COLO829 (cell line): ENCODE results near the gene IDI1.
"Not testable (repeated sequence)": the region's sequence is repeated elsewhere in the genome, so short reads cannot be mapped to it uniquely, and the experiment has no call there.

Source experiments
- DNase-seq: peaks from one replicate; pipeline ENCODE4 v3.0.0; 2012; ENCODE audit warnings: low spot score

The IDI1 gene

DNA sequence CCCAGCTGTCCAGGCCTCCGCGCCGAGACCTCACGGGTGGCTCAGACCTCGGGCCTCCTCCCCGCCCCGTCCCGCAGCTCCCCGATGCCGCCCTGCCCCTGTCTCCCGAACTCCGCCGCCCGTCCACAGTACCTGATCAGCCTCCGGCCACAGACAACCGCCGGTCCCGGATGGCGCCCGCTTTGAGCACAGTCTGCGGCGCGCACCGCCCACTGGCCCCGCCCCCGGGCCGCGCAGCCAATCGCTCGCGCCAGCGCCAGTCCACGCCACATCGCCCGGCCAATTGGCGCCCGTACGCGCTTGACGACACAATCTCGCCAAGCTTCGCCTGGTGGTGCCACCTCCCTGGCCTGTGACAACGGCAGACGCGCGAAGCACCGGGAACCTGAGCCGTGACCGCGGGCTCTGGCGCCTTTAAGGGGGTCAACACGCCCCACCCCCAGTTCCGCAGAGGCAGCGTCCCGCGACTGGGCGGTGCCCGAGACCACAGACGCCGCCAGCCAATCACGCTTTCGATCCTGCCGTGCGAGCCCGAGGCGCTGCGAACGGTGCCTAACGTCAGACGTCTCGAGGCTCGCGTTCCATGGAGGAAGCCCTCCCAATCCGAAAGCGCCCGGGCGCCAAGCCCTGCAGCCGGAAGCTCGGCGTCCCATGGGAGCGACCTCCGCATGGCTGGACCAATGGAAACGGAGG is at the start of gene IDI1:
Gene IDI1 (minus strand): TSS at position 388 of the 693 bp plus-strand sequence. CDS start 116 bp downstream, at position 272.
- DNase-seq = peak; percentile 94

DNA sequence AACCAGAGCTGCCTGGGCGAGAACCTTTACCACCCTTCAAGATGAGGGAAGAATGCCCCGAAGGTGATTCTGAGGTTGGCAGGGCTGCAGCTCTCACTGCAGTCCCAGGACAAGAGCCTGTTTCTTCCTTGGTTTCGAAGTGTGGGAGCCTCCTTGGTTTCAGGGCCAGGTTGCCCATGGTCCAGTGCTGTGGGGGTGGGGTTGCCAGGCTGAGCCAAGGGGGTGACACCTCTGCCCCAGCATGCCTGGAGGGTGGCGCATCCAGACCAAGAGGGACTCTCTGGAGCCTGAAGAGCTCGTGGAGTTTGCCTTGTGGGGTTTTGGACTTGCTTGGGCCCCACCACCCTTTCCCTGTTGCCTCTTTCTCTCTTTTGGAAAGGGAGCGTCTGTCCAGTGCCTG is 48.5 kb upstream of the IDI1 start:
- no peak for DNase-seq

DNA sequence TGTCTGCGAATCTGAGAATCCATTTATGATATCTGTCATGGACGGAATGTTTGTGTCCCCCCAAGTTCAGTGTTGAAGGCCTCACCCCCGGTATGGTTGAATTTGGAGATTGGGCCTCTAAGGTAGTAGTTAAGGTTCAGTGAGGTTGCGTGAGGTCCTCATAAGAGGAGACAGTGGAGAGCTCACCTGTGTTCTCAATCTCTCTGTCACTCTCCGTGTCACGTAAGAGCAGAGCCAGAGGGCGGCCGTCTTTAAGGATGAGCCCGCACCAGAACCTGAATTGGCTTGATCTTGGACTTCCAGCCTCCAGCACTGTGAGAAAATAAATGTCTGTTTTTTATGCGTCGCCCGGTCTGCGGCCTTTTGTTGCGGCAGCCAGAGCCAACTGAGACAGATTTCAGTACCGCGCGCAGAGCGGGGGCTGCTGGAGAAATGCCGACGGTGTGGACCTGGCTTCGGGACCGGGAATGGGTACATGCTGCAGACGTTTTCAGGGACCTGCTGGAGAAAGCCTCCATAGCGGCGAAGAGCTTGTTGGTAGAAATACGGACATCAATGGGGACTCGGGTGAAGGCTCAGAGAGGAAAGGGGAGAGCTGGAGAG is 47.5 kb upstream of the IDI1 start:
- DNase-seq = no peak

DNA sequence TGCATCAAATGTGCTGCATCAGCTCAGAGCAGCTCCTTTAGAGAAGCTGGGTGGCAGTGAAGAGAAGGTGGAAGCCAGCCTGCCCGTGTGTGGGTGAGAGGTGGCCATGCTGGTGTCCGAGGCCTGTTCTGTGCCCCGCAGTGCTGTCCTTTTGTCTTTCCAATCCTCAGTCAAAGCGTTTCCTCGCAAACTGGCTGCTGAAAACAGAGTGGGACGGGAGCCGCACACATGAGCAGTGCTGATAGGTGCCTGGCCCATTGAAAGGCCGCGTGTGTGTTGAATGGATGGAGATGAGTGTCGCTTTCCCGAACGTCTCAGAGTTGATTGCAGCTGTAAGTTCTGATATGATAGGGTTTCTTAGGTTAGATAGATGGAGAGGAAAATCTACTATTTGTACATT is 46.6 kb upstream of the IDI1 start:
- no peak for DNase-seq

DNA sequence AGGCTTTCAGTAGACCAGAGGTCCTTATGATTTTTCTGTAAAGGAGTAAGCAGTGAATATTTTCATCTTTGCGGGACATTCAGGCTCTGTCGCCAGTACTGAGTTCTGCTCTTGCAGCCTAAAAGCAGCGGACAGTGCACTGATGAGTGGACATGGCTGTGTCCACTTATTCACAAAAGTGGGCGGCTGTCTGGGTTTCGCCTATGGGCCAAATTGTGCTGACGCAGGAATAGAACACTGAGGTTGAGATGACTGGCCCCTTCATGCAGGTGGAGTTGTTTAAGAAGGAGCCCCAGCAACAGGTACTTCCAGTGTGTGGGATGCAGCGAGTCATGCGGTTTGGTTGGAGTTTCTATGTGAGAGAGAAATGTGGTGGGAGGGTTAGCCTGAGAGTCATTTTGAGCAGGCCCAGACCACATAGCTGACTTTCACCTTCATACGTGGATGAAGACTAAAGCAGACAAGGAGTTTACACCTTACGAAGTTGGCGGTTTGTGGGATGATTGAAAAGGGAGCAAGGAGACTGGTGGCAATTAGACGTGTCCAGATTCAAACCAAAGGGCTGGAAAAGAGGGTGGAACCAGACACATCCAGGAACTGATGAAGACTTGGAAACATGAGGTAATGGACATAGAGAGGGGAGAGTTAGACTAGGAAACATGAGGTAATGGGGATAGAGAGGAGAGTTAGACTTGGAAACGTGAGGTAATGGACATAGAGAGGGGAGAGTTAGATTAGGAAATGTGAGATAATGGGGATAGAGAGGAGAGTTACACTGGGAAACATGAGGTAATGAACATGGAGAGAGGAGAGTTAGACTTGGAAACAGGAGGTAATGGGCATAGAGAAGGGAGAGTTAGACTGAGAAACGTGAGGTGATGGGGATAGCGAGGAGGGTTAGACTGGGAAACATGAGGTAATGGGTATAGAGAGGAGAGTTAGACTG is 45.5 kb upstream of the IDI1 start:
- no peak for DNase-seq

DNA sequence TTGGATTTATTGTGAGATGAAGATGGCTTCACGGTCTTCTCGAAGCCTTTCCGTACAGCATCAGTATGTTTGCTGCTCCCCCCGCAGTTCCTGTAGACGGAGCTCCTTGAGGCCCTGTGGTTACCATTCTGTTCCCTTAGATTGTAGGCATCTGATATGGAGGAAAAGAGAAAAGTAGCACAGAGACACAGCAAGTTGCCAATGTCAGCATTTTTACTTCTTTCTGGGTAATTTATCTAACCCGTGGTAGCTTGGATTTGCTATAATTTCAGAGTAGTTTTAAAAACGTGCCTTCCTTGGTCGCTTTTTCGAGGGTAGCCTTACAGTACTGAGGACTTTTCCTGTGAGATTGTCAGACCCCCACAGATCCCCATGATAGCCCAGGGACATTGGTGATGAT is 44.8 kb upstream of the IDI1 start:
- no peak for DNase-seq

DNA sequence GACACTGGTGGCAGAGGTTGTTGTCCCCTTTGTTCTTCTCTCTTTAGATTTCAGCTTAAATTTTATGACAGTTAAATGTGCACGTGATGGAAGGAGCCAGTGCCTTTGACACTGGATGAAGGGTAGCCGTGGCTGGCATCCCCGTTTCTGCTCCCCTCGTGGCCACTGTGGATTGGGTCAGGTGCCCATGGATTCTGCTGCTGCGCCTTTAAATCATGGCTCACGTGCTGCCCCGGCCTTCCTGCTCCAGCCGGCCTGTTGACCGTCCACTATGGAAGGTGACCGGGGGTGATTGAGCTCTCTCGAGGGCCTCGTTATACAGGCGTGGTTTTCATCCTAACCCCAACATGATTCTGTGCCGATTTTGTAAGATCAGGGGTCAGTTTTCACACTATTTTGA is 41.8 kb upstream of the IDI1 start:
- DNase-seq = no peak

DNA sequence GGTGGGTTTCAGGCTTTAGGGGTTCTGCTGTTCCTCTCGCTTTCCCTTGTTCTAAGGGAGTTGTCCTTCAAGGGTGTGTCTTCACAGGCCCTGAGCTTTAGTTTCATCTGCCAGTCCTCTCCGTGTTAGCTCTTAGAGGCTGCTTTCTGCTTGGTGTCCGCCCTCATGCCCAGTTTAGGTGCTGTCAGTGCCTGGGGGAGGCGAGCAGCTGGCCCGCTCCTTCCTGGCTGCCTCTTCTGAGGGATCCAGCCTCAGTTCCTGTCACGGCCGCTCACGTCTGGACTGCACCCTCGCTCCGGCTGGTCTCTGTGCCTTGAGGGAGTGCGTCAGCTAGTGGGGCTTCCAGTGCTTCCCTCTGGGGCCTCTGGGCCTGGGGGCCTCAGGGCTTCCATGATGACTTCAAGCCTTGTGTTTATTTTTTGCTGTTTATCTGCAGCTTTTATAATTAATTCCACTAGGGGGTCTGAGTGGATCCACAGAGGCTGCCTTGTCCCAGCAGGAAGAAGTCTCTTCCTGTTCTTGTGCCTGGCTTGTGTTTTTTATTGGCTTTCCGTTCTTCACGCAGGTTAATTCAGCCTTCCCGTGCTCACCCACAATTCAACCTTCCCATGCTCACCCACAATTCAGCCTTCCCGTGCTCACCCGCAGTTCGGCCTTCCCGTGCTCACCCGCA is 40.2 kb upstream of the IDI1 start:
- no peak for DNase-seq

DNA sequence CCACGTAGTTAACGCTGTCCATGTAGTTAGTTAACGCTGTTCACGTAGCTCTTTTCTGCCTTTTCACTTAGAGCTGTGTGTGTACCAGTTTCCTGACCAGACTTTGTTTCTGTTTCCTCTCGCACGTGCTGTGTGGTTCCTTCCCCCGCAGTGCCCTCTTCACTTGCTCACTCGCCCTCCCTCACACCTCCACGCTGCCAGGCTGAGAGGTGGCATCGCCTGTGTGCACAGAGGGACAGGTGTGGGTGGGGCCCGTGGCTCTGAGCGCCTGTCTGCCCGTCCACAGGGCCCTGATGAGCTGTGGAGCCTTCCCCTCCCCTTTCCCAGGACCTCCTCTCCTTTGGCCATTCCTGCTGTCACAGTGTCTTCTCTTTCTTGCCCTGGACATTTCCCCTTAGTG is 37.9 kb upstream of the IDI1 start:
- no peak for DNase-seq

DNA sequence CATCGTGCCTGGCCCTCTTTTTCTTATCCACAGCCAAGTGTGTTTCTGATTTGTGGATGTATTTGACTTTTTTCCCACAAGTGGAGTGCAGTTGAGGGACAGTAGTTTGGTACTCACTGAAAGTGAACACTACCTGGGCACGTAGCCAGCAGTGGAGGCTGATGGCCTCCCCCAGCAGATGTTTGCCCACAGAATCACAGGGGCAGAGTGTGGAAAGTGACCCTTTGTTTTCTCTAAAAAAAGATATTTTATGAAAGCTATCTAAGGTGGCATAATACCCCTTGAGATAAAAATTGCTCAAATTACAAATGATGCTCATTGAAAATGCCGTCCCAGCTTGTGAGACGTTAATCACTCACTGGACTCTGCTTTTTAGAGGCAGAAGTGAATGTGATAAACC is 36.3 kb upstream of the IDI1 start:
- no peak for DNase-seq

DNA sequence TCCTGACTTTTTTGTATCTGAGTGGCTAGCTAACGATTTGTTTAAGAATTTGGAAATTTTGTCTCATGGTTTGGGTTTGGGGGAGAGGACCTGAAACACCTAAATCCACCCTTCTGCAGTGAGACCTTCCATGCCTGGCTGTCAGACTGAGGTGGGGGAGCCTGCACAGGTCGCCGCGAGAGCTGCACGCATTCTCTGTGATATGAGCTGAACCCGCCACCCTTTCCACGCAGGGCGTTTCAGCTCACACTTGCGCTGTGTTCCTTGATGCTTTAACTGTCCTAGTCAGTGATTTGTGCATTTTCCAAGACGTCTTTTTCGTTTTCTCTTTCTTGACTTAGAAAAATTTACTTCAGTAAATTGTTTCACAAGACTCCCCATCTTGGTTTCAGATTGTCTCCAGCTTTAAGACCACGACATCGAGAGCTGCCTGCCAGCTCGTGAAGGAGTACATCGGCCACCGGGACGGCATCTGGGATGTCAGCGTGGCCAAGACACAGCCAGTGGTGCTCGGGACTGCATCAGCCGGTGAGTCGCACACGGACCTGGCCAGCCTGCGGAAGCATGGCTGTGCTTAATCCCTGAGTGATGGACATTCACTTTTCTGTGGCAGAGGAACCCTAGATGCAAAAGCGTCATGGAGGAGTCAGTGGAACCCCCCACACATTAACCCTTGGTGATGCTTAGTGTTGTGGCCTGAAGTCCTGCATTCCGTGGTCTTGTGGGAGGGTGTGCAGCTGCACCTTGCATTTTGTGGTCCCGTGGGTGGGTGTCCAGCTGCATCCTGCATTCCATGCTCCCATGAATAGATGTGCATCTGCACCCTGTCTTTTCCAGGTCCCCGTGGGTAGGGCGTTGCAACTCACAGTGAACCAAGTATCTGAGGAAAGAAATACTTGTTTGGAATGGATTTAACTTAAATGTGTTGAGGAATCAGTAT is 35.4 kb upstream of the IDI1 start:
- no peak for DNase-seq

DNA sequence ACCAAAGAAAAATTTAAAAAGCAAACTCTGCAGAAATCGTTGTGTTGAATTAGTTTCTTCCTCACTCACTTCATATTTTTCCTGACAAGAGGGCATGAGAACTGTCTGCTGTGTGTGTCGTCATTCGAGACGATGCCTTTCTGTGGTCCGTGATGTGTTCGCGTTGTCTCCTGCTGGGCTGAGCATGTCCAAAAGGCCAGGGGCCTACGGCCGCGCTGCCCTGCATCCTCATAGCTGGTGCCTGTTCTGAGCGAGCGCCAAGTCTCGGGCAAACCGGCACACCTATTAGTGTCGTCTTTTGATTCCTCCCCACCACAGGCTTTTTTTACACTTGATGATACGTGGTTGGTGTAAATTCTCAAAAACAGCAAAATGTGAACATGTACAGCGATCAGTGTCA is 34.7 kb upstream of the IDI1 start:
- DNase-seq = no peak

DNA sequence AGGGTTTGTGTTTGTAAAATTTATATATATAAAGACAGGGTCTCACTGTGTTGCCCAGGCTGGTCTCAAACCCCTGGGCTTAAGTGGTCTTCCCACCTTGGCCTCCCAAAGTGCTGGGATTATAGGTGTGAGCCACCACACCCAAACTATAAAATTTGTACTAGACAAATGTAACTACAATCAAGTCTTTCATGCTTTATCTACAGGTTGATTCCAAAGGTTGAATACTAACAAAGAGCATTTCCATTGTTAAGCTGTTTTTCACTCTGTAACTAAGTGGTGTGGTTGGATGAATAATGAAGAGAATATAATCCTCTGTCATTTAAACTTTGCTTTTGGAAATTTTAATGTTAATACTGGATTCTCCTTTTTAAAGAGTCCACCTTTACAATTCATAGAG is 29.7 kb upstream of the IDI1 start:
- no peak for DNase-seq

DNA sequence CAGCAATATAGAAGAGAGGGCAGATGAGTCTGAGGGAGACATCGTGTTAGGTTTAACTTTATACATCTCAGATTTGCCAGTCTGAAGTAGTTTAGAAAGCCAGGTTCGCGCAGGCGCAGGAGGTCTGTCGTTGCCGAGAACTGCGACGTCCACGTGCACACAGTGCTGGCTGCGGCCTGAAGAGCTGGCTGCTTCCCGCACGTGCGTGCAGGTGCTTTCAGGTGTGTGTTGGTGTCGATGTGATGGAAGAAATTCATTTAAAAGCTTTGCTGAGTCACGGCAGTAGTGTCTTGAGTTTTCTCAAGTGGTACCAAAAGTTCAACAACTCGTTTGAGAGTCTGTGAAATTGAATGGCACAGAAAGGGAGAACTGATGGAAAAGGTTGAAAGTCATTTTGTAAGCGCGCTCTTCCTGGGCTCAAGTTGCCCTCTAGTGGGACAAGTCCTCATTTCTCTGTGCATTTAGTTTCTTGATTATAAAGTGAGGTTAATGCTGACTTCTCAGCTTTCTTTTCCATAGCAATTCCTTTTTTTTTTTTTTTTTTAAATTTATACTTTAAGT is 25.9 kb upstream of the IDI1 start:
- DNase-seq = no peak

DNA sequence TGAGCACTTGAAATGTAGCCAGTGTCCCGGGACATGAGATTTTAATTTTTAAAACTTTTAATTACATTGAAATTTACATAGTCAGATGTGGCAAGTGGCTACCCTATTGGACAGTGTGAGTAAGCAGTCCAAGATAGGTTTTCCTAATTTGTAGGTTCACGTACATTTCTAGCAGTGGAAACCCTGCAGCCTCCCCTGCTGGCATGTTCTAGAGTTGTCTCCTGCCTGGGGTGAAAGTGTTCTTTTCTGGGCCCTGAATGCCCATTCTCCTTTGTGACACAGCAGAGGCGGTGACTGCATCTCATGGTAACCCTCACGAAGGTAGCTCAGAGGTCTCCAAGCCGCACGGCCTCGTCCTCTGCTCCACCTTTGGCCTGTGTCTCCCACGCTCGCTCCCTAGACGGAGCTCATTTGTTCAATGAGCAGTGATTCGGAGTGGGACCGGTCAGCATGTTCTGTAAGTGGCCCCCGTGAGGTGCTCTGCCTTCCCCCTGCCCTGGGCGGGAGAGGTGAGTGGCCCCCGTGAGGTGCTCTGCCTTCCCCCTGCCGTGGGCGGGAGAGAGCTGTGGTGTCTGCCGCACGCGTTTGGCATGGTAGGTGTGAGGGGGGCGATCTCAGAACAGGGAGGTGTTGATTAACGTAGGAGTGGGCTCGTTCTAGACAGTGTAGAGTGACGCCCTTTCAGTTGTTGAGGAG is 25.3 kb upstream of the IDI1 start:
- no peak for DNase-seq

DNA sequence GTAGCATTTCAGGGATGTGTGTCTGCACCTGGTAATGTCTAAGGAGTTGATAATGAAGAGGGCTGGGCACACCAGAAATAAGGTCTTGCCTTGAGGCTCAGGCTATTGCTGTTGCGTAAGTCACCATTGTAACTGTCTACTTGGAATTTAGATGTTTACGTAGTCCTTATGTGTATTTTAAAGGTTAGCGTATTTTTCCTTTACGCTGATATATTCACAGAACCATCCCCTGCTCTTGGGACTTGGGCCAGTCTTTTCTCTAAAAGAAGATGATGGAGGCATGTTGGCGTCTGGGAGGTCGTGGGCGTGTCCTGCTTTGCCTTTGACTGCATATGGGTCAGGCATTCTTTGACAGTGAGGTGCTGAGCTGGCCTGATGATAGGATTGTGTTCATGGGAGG is 22.0 kb upstream of the IDI1 start:
- no peak for DNase-seq

DNA sequence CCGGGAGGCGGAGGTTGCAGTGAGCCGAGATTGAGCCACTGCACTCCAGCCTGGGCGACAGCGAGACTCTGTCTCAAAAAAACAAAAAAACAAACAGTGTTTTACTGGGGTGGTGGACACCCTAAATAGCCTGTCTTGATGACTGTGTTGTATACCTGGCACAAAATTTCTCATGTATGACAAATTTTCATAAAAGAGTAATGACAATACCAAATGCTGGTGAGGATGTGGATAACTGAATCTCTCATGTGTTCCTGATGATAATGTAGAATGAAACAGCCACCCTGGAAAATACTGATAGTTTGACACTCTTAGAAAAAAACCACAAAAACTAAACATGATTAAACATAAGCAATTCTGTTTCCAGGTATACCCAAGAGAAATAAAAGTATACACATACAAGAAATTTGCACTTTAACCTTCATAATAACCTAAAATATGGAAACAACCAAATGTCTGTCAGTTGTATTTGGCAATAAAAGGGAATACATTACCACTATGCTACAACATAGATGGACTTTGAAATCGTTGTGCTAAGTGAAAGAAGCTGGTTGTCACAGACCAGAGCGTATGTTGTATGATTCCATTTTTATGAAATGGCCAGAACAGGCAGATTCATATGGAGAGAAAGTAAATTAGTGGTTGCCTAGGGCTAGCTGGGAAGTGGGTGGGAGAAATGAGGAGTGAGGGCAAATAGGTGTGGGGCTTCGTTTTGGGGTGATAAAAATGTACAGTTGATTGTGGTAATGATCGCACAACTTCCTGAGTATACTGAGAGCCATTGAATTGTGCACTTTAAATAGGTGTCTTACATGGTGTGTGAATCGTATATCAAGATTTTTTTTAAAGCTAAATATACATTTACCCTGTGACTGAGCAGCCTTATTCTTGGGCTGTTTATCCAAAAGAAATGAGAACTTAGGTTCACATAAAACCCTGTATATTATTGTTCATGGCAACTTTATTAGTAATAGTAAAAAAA is 19.8 kb upstream of the IDI1 start:
- DNase-seq = no peak

DNA sequence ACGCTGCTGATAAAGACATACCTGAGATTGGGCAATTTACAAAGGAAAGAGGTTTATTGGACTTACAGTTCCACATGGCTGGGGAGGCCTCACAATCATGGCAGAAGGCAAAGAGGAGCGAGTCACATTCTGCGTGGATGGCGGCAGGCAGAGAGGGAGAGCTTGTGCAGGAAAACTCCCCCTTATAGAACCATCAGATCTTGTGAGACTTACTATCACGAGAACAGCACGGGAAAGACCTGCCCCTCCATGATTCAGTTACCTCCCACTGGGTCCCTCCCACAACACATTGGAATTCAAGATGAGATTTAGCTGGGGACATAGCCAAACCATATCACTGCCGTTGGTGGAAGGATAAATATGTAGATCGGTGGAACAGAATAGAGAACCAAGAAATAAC is 17.8 kb upstream of the IDI1 start:
- DNase-seq = not testable (repeated sequence)

DNA sequence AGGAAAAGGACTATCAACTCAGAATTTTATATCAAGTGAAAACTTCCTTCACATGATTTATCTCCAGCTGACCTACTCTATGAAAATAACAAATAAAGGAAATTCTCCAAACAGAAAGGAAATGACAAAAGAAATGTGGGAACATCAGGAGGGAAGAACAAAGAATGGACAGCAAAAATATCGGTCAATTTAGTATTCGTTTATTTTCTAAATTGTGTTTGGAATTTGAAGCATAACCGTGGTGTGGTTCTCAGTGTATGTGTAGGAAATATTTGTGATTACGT is 16.0 kb upstream of the IDI1 start:
- DNase-seq = no peak
